GM19351 (cell line): ENCODE measurements around the gene PNPLA1.

Experiments
- ATAC-seq: cut with Tn5 transposase; IDR thresholded peaks from one replicate; pipeline ENCODE4 v1.9.1; 2021; ENCODE audit warnings: mild to moderate bottlenecking, moderate library complexity; ENCODE audit not compliant: unreplicated experiment

Gene PNPLA1

GRCh38 chr6:36246506-36247268 is 23.2 kb upstream of the PNPLA1 start:
- ATAC-seq = no peak

GRCh38 chr6:36247693-36248092 is 22.2 kb upstream of the PNPLA1 start:
- ATAC-seq = no peak

- no peak for ATAC-seq
Observed at GRCh38 chr6:36248980-36249379, 20.9 kb upstream of the PNPLA1 start.

GRCh38 chr6:36249536-36249935 is 20.3 kb upstream of the PNPLA1 start:
- no peak for ATAC-seq

GRCh38 chr6:36252005-36252404 is 17.9 kb upstream of the PNPLA1 start:
- no peak for ATAC-seq

GRCh38 chr6:36263390-36264000 is 6.4 kb upstream of the PNPLA1 start:
- ATAC-seq = no peak

GRCh38 chr6:36265744-36266143 is 4.1 kb upstream of the PNPLA1 start:
- ATAC-seq = no peak

- no peak for ATAC-seq
Observed at GRCh38 chr6:36266913-36267644, 2.8 kb upstream of the PNPLA1 start.

- ATAC-seq = no peak
Observed at GRCh38 chr6:36267731-36268477, 2.0 kb upstream of the PNPLA1 start.

GRCh38 chr6:36268478-36269275 is 1.2 kb upstream of the PNPLA1 start:
- no peak for ATAC-seq

GRCh38 chr6:36272234-36272633 is 2.4 kb downstream of the PNPLA1 start:
- no peak for ATAC-seq

GRCh38 chr6:36273067-36273466 is 3.2 kb downstream of the PNPLA1 start:
- ATAC-seq = no peak

GRCh38 chr6:36273802-36274514 is 4.1 kb downstream of the PNPLA1 start:
- ATAC-seq = no peak

GRCh38 chr6:36276581-36277536 is 7.0 kb downstream of the PNPLA1 start:
- ATAC-seq = no peak

- ATAC-seq = no peak
Observed at GRCh38 chr6:36277946-36278470, 8.1 kb downstream of the PNPLA1 start.

- ATAC-seq = no peak
Observed at GRCh38 chr6:36280467-36280866, 10.6 kb downstream of the PNPLA1 start.

GRCh38 chr6:36280983-36281382 is 11.1 kb downstream of the PNPLA1 start:
- no peak for ATAC-seq

- ATAC-seq = no peak
Observed at GRCh38 chr6:36283608-36284007, 13.7 kb downstream of the PNPLA1 start.
